NB4 (cell line): ENCODE measurements around the gene ACTG1.

ENCODE experiments used
- DNase-seq: peaks from one replicate; pipeline ENCODE4 v3.0.0; 2010; ENCODE audit warnings: low read depth
- H3K4me3 ChIP-seq: one replicate; pipeline ENCODE4 v1.5.1; 2011; ENCODE audit warnings: mild to moderate bottlenecking, low read depth, low read length, moderate library complexity
- MYC ChIP-seq: IDR thresholded peaks from 2 replicates; pipeline ENCODE4 v1.6.1; 2011; ENCODE audit warnings: low read depth, low read length
- POLR2A ChIP-seq: IDR thresholded peaks from 2 replicates; pipeline ENCODE4 v1.6.1; 2011; ENCODE audit warnings: mild to moderate bottlenecking; ENCODE audit not compliant: insufficient read length; ENCODE audit errors: extremely low read depth
- TF ChIP-seq, protein P1 (sequence below): IDR thresholded peaks from 2 replicates; pipeline ENCODE4 v1.6.1; 2011; ENCODE audit warnings: low read depth, low read length
- TF ChIP-seq, protein P2 (sequence below): IDR thresholded peaks from one replicate; pipeline ENCODE4 v1.5.1; 2012; ENCODE audit warnings: low read depth, low read length

Gene ACTG1

DNA sequence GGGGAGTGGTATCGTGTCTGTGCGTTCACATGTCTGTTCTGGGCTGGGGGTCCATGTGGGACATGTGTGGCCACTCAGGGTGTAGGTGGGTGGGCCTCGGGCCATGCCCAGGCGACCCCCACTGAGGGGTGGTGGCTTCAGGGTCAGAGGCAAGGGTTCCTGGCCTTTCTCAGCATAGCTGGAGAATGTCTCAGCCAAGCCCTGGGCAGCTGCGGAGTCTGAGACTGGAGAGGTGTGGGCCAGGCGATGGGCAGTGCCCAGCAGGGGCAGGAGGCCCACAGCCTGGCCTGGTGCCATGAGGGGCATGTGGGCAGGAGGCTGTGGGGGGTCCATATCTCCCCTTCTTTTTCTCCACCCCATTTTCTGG, 16.8 kb upstream of the ACTG1 start:
- H3K4me3 ChIP-seq: no peak overlapping the region
- no peak for DNase-seq
- TF ChIP-seq, protein P1, sequence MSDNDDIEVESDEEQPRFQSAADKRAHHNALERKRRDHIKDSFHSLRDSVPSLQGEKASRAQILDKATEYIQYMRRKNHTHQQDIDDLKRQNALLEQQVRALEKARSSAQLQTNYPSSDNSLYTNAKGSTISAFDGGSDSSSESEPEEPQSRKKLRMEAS: no peak

- no peak for DNase-seq
- no peak overlapping the region for H3K4me3 ChIP-seq
- TF ChIP-seq MYC (no peak), POLR2A (no peak)
- TF ChIP-seq, protein P1: no peak
- TF ChIP-seq, protein P2, sequence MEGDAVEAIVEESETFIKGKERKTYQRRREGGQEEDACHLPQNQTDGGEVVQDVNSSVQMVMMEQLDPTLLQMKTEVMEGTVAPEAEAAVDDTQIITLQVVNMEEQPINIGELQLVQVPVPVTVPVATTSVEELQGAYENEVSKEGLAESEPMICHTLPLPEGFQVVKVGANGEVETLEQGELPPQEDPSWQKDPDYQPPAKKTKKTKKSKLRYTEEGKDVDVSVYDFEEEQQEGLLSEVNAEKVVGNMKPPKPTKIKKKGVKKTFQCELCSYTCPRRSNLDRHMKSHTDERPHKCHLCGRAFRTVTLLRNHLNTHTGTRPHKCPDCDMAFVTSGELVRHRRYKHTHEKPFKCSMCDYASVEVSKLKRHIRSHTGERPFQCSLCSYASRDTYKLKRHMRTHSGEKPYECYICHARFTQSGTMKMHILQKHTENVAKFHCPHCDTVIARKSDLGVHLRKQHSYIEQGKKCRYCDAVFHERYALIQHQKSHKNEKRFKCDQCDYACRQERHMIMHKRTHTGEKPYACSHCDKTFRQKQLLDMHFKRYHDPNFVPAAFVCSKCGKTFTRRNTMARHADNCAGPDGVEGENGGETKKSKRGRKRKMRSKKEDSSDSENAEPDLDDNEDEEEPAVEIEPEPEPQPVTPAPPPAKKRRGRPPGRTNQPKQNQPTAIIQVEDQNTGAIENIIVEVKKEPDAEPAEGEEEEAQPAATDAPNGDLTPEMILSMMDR: no peak
Measured at GRCh38 chr17:81528651-81529436, 16.2 kb upstream of the ACTG1 start.

GRCh38 chr17:81528384-81528650, 15.7 kb upstream of the ACTG1 start:
- TF ChIP-seq MYC (no peak), POLR2A (no peak)
- TF ChIP-seq, protein P1: no peak
- DNase-seq: no peak
- no peak overlapping the region for H3K4me3 ChIP-seq

DNA sequence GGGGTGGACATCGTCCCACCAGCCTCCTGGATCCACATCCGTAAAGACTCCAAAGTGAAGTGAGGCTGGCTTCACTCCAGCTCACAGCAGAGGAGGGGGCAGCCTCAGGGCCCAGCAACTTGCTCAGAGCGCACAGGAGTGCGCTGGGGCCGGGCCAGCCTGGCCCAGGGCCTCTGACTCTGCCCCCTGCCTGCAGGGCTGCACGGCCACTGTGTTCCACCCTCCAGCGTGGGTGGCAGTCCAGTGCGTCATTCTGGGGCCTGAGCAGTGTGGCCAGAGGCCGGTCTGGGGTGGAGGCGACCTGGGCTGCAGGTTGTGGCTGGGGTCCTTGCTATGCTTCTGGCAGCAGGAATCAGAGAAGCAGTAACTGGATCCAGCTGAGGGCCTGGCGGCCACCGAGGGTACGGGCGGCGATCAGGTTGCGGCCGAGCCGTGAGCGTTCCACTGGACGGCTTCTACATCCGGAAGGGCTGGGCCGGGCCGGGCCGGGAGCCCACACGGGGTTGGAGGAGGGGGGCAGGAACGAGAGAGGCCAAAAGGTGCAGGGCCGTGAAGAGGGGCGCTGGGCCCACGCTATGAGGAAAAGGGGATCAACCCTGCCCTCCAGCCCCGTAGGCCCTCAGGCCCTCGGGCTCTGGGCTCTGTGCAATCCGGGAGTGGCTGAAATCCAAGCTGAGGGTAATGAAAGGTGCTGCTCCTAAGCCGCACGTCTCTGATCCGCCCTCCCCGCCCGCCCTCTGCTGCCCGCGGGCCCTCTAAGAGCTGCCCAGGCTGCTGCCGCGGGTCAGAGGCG, 15.2 kb upstream of the ACTG1 start, which contains the start of gene FSCN2:
TSS of gene FSCN2 (plus strand) at position 787 of the 793 bp plus-strand sequence. CDS start 155 bp downstream, outside the sequence.
- no peak within 1 kb of the TSS for H3K4me3 ChIP-seq
- no peak for TF ChIP-seq POLR2A
- TF ChIP-seq, protein P1: no peak
- TF ChIP-seq, protein P2: no peak
- TF ChIP-seq MYC: no peak
- DNase-seq: no peak

GRCh38 chr17:81526662-81527571, 14.3 kb upstream of the ACTG1 start:
- no peak for DNase-seq
- no peak for TF ChIP-seq MYC
- TF ChIP-seq, protein P2: no peak
- TF ChIP-seq POLR2A: no peak
- H3K4me3 ChIP-seq: no peak overlapping the region

GRCh38 chr17:81524865-81525159, 12.2 kb upstream of the ACTG1 start:
- no peak for TF ChIP-seq POLR2A
- TF ChIP-seq, protein P2: no peak
- no peak overlapping the region for H3K4me3 ChIP-seq
- no peak for DNase-seq
